NCI-H2196 treated with DMSO at 0.1 percent for 48 hours (cell line): ENCODE data around the gene C1QTNF1.
"Not testable (repeated sequence)": the region's sequence is repeated elsewhere in the genome, so short reads cannot be mapped to it uniquely, and the experiment has no call there.

Experiments used
- DNase-seq: peaks from one replicate; lab custom pipeline; 2025; ENCODE audit not compliant: unreplicated experiment; lab: John Stamatoyannopoulos, UW

The C1QTNF1 gene

GRCh38 chr17:79022507-79022991 is 1.4 kb upstream of the C1QTNF1 start:
- no peak for DNase-seq

DNA sequence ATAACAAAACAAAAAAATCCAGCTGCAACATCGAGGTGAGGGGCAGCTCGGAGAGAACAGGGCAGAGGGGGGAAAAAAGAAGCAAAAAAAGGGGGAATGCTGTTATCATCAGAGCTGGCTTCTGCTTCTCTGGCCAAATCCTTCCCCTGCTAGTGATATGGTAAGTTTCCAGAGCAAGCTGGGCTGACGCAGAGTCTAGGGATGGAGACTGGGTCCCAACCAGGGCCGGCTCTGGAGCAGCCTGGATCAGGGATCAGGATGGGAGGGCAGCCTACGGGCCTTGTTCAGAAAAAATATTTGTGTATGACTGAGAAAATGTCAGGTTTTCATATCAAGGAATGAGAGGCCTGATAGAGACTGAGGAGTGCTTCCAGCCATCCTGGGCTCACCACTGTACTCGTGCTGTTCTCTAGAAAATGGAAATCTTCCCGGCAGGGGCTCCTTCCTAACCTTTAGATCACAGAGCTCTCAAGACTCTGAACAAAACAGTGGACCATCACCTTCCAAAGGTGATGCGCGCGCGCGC is 726 bp upstream of the C1QTNF1 start:
- no peak for DNase-seq

DNA sequence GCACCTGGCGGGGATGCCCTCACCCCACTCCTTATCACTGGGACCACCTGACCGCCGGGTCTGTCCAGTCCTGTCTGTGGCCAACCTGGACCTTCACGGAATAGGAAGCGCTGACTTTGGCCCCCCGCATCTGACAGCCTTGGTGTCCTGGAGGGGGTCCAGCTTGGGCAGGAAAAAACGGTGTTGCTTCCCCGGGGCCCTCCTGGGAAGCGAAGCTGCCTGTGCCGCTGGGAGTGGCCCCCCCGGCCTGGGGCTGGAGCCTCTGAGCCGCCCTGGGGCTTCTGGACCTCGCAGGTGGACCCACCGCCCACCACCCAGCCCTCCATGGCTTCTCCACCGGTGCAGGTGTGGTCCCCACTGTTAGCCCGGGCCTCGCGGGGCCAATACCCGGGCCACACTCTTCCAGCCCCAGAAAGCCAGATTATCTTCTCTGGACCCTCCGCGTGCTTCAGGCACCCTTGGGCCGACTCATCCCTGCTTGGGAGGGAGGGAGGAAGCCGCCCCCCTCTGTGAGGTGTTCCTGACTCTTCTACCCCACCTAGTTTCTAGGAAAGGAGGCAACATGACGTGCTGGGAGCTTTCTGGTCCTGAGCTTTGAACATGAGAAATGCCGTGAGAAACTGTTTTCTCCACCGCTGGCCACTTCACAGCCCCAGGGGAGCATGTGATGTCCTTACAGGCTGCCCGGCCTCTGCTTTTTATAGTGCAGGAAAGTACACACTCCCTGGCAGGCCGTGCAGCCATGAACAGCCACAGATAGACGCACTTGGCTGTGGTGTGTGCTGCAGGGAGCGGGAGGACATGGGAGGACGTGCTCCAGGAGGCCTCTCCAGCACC is 1.1 kb downstream of the C1QTNF1 start:
- no peak for DNase-seq

DNA sequence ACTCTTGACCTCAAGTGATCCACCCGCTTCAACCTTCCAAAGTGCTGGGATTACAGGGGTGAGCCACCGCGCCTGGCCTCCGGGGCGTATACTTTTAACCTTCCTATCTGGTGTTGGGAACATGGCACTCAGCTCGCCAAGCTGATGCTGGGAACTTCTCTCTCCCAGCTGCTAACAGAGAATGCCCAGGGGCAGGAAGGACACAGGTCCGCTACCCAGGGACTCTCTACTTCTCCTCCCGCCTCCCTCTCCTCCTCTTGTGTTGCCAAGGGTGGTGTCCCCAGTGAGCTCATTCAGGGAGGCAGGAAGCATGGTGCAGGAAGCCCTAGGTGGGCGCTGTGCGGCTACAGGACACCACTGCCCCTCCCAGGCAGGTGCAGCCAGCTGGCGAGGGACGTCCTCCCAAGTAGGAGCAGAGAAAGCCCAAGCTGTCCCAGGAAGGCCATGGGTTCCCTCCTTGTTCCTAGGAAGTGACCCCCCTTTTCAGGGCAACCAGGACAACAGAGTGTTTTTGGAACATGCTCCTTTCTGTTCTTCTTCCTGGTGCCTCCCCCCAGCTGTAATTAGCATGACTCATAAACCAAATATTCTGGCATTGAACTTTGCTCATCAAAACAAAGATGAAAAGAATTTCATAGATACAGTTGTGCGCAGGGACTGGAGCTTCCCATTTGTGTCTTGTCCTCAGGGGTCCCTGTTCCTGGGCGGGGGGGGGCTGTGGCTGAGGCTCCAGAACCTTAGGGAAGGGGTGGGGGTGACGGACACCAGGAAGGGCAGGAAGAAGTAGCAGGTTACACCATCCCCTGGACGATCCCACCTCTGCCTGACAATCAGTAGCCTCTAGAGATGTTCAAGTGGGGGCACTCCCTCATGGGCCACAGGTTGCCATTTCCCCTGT is 2.7 kb downstream of the C1QTNF1 start:
- DNase-seq = peak; percentile 79

DNA sequence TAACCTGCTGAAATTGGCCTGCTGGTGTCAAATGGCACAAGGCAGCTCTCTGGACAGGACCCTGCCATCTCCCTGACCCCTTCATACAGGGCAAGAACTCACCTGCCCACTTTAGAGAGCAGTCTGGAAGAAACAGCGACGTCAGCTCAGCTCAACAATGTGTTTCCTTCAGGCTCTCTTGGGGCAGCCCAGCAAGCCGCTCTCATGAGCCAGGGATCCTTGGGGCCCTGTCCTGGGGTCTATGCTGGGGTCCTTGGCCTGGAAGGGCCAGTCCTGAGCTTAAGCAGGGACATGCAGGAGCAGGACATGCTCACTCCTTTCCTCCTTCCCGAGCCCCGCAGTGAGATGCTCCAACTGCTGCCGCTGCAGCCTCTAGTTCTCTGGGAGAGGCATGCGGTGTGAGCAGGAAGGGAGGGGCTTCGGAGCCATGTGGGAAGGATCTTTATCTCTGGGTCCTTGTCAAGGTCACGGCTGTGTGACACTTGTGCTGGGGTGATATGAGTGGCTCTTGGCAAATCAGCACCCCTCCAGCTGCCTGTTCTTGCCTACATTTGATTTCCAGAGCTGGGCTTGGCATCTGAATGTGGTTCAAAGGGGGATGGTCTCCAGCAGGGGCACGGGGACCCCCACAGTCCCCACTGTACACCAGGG is 3.4 kb downstream of the C1QTNF1 start:
- DNase-seq = no peak

DNA sequence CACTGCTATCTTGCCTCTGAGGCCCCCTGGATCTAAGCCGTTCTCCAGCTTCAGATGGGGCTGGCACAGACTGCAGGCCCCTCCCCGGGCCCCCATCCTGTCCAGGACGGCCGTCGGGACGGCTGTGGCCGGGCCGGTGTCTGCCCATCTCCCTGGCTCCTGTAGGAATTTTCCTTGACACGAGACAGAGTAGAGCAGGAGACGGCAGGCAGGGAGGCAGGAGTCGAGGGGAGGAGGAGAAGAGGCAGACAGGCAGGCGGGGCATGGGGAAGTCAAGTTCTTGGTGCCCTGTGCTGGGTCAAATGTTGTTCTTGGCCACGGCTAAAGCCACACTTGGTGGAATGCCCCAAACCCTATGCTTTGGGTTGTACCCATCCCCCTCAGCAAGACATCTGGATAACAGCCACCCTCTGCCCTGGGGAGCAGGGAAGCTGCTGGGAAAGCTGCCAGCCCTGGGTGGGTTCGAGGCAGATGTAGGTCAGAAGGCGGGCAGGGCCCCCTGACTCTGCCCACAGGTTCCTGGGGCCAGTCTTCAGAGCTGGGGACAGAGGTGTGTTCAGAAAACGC is 4.0 kb downstream of the C1QTNF1 start:
- no peak for DNase-seq

DNA sequence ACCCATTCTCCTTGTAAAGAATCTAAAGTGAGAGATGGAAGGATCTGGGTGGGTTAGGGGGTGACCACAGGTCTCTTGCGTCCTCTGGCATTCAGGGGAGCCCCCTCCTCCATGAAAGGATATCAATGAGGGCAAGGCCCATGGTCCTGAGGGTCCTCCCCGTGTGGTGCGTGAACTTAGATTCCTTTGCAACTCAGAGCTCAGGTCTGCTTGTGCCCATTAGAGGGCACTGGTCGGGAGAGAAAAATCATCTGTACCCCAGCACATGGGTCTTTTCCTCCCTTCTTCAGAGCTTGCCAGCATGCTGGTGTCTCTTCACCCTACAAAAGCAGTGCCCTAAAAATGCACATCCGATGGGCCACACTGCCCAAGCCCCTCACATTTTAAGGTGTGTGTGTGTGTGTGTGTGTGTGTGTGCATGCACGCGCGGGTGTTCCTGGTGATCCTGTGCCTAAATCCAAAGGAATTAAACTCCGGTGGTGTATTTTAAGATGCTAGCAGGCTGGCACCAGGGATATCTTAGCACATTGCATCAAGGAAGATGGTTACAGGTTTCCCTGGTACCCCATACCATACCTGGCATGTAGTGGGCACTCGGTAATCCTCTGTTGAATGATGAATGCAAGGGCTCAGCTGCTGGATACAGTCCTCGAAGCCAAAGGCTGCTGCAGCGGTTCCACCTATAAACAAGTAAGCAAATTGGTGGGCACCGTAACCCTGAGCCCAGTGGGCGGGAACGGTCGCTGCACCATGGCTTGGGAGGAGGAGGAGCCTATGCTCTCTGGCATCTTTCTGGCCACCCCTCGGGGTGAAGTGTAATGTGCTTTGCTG is 4.7 kb downstream of the C1QTNF1 start:
- DNase-seq = no peak

- DNase-seq = no peak
Measured at GRCh38 chr17:79029327-79030009, 5.5 kb downstream of the C1QTNF1 start.

- not testable (repeated sequence) for DNase-seq
Measured at GRCh38 chr17:79030636-79031035, 6.7 kb downstream of the C1QTNF1 start.

DNA sequence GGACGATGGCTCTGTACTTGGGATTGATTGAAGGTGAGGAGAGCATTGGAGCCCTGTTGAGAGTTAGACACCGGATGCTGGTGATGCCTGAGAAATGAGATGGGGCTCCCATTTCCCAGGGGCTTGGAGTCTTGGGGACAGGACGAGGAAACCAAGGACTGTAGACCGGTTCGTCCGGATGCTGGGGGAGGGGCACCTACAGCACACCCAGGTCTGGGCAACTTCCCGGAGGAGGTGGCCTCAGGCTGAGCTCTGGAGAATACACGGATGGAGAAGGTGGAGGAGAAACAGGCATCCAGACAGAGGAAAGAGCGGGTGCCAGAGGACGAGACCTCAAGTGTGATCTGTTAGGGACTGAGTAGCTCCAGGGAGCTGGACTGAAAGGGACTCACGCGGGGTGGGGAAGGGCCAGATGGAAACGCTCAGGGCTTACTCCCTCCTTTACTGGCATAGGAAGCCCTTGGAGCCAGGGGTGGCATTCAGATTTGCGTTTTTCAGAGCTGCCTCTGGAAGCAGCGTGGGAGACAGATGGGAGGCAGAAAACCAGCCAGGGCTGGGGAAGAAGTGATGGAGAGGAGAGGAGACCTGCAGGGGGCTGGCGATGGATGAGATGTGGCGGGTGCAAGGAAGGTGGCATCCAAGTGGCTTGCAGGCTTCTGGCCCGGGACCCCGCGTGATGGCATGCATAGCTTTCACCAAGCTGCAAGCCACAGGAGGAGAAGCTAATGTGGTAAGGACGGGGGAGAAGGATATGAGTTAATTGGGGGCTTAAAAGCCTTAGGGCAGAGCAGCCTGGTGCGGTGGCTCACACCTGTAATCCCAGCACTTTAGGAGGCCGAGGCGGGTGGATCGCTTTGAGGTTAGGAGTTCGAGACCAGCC is 8.3 kb downstream of the C1QTNF1 start:
- no peak for DNase-seq

DNA sequence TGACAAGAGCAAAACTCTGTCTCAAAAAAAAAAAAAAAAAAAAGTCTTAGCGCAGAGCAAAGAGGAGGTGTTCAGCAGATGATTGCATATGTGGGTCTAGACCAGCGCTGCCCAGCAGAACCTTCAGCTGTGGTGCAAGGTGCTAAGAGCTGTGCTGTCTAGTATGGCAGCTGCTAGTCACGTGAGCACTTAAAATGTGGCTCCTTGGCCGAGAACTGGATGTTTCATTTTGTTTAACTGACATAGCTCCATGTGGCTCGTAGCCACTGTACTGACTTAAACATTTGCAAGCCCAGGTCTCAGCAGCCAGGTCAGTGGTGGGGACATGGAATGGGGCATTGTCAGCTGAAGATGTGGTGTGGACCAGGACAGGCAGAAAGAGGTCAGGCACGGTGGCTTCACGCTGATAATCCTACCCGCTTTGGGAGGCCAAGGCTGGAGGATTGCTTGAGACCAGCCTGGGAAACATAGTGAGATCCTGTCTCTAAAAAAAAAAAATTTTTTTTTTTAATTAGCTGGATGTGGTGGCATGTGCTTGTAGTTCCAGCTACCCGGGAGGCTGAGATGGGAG is 9.2 kb downstream of the C1QTNF1 start:
- no peak for DNase-seq

DNA sequence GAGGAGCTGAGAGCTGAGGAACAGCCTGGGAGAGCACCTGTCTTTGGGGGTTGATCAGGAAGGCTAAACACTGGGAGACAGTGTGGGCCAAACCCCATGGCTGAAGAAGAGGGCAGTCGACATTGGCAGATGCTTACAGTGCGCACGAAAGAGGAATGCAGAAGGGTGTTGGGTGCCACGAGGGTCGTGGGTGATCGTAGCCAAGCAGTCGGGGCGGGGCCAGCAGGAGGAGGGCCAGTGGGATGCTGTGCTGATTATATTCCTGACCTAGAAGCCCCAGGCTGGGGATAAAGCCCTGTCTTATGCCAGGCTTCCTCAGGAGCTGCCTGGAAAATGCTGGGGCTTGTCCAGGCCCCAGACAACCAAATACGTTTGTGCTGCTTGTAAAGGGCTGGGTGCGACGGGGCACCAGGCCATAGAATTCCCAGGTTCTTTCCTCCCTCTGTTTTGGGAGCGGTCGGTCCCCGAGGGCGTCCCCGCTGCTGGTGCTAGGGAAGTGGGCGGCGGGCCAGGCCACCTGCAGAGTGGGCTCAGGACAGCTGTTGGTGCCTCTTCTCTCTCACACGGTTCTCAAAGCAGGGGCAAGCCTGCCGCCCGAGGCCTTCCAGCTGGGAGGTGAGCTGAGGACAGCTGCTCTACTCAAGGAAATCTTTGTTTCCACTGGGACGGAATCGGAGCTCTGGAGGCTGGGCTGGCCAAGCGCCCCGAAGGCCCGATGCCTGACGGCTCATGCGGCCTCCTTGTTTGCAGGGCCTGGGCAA is 10.0 kb downstream of the C1QTNF1 start:
- no peak for DNase-seq

- no peak for DNase-seq
Measured at GRCh38 chr17:79034931-79035485, 11.0 kb downstream of the C1QTNF1 start.

- DNase-seq = no peak
Measured at GRCh38 chr17:79035686-79036085, 11.7 kb downstream of the C1QTNF1 start.

- no peak for DNase-seq
Measured at GRCh38 chr17:79036181-79036580, 12.2 kb downstream of the C1QTNF1 start.

DNA sequence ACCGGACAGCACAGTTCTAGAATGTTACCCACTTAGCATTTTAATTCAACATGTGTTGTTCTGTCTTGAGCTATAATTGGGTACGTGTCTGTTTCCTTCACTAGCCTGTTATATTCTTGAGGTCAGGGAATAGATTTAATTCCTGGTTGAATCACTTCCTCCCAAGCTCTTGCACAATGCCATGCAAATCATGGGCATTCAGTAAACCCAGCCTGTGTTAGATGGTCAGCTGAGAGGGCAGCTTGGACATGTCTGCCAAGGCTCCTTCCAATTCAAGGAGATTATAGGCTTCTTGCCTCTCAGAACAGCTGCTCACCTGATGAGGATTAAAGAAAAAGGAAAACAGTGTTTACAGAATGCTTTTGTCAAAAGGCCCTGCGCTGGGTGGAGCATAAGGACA is 12.6 kb downstream of the C1QTNF1 start:
- DNase-seq = no peak

DNA sequence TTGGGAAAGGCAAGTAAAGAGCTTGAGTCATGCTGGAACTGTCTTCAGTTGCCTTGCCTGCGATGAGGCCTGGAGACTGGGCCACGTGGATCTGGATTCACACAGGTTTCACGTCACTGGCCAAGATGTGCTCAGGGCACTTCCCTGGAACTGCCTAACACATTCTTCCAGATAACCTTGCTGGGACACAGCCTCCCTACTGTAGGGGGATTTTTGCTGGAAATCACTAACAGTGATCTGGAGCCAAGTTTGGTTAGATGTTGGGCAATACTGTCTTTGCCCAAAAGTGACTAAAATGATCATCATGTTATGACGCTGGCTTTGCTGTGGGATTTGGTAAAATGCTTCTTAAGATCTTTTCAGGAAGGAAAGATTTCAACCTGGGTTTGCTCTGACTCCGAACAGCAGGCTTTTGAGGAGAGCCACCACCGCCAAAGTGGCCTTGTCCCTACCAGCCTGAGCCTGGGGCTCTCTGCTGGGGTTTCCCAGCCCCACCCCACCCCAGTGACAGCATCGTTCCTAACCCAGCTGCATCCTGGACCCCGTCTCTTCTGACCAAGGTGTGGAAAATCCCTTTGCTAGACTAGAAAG is 14.7 kb downstream of the C1QTNF1 start:
- DNase-seq = no peak
